GM18858 (cell line): ENCODE data around the gene AKAP11.
"Not testable (repeated sequence)": the region's sequence is repeated elsewhere in the genome, so short reads cannot be mapped to it uniquely, and the experiment has no call there.

ENCODE experiments used
- ATAC-seq: cut with Tn5 transposase; IDR thresholded peaks from one replicate; pipeline ENCODE4 v1.9.1; 2021; ENCODE audit not compliant: unreplicated experiment

AKAP11 gene, protein sequence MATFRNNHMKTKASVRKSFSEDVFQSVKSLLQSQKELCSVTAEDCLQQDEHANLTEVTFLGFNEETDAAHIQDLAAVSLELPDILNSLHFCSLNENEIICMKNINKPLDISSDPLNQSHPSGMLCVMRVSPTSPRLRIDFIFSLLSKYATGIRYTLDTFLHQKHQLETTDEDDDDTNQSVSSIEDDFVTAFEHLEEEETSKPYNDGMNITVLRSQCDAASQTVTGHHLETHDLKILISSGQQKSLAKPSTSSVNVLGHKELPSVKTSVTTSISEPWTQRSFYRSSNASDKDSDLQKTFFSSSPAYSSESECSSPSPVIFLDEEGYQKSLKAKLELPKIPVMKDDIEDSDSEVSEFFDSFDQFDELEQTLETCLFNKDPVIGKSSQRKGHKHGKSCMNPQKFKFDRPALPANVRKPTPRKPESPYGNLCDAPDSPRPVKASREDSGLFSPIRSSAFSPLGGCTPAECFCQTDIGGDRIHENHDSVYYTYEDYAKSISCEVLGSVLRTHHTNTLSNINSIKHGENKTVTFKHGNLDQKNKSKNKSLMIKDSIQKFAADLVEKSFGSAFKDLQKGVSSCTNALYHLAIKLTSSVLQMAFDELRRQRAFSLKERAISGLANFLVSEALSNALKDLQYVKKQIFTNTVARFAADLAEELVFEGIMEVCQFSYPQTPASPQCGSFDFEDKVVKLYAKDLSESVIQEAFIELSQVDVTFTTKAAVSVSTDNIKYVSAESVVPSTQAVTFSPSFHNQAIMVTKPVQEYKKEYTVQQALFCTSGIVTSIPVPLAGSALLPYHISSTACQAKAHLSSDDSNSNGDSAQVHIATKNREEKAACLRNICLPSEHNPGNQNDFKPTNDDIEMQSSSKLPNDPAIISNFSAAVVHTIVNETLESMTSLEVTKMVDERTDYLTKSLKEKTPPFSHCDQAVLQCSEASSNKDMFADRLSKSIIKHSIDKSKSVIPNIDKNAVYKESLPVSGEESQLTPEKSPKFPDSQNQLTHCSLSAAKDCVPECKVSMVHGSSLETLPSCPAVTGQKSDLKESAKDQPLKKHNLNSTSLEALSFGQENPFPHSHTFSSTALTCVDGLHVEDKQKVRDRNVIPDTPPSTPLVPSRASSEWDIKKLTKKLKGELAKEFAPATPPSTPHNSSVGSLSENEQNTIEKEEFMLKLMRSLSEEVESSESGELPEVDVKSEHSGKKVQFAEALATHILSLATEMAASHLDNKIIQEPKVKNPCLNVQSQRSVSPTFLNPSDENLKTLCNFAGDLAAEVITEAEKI (N-terminal part only)

DNA sequence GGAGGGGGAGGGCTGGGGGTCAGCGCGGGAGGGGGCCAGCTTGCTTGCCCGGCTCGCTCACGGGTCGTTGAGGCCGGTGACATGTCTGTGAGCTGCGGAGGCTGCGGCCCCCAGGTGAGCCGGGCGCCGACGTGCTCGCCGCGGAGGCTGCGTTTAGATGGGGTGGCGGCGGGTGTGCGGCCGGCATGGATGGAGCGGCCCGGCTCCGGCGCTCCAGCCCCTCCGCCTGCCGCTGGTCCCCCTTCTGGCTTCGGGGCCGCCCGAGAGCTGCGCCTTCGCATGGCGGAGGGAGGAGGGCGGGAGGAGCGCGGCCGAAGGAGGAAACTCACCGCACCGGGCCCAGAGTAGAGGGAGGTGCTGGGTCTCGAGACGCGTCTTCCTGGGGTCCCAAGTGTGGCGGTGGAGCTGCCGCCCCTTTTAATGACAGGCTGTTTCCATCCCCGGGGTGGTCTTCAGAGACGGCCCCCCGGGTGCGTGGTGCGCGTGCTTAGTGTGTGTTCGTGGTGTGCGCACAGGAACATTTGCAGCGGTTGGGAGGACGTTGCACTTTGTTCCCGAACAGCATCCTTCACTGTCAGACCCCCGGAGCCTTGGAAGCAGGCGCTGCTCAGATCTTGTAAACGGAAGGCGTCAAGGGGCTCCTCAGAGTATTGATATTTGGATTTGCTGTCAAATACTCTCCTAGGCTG, at the start of gene AKAP11:
AKAP11 (plus strand) TSS at position 38 of the 689 bp plus-strand sequence. CDS start 14,197 bp downstream, outside the sequence.
- ATAC-seq = peak; percentile 4

DNA sequence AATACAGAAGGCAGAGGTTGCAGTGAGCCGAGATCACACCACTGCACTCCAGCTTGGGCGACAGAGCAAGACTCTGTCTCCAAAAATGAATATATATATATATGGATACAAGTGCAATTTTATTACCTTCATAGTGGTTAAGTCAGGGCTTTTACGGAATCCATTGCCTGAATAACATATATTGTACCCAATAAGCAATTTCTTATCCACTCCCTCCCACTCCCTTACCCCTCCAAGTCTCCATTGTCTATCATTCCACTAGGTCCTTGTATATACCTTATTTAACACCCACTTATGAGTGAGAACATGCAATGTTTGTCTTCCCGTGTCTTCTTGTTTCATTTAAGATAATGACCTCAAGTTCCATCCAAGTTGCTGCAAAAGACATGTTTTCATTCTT, 48.3 kb upstream of the AKAP11 start:
- no peak for ATAC-seq

DNA sequence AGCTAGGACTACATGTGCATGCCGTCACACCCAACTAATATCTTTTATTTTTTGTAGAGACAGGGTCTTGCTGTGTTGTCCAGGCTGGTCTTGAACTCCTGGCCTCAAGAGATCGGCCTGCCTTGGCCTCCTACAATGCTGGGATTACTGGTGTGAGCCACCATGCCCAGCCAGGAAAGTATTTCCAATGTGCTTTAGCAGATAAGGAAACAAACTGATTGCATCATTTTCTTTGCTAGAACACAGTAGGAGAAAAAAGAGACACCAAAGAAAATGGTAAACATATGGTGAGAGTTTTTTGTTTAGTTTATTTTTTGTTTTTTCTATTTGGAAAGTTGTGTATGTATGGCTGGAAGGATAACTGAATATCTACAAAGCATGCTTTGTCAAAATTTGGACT, 46.9 kb upstream of the AKAP11 start:
- no peak for ATAC-seq

DNA sequence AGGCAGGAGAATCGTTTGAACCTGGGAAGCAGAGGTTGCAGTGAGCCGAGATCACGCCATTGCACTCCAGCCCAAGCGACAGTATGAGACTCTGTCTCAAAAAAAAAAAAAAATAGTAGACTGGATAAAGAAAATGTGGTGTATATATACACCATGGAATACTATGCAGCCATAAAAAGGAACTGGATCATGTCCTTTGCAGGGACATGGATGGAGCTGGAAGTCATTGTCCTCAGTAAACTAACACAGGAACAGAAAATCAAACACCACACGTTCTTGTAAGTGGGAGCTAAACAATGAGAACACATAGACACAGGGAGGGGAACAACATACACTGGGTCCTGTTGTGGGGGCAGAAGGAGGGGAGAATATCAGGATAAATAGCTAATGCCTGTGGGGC, 45.2 kb upstream of the AKAP11 start:
- not testable (repeated sequence) for ATAC-seq

DNA sequence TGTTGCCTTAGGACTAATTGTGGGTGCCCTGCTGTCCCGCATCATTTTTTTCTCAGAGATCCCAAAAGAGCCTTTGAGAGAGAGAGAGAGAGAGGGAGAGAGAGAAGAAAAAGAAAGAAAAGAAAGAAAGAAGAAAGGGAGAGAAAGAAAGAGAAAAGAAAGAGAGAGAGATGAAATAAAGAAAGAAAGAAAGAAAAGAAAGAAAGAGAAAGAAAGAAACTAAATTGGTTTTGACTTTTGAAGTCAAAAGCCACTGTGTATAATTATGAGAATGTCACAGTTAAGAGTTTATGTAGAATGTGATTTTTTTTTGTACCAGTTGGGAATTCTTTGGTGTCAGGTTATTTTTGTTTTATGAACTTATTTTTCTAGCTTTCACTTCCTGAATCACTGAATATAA, 43.4 kb upstream of the AKAP11 start:
- no peak for ATAC-seq

DNA sequence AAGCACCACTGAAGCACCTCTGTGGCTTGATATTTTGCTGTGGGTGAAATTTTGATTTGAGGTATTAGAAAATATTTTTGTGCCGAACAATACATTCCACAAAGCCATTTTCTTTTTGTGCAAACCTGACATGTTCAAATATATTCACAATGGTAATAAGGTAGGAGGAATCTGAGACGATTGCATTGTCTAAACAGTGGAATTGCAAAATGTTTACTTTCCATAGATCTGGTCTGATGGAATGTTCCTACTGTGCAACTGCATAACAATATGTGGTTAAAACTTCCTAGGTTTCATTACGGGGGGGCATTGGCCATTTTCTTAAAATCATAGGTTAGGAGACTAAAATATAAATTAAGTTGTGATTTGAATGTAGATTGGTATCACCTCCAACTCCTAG, 42.7 kb upstream of the AKAP11 start:
- no peak for ATAC-seq

DNA sequence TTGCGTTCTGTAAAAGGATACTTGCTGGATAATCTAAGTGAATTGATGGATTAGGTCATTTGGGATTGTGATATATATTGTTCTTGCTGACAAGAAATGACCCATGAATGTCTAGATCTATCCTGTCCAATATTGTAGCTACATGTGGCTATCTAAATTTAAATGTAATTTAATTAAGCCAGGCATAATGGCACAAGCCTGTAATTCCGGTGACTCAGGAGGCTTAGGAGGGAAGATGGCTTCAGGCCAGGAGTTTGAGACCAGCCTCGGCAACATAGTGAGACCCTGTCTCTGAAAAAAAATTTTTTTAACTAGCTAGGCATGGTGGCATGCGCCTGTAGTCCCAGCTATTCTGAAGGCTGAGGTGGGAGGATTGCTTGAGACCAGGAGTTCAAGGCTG, 39.3 kb upstream of the AKAP11 start:
- ATAC-seq = no peak

DNA sequence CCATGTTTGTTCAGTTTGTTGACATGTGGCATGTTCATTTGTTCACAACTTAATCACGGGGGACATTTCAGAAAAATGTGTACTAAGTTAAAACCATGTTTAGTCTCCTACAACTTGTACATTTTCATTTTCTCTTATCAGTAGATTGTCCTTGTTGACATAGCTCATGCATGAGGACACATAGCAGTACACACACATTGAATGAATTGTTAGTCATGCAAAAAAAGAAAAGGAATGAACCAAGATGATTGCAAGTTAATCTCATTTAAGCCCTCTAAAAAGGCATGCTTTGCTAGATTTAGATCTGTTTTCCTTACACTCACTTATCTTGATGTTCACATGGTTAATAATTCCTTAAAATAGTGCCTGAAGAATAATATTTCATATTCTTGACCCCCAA, 38.2 kb upstream of the AKAP11 start:
- no peak for ATAC-seq

DNA sequence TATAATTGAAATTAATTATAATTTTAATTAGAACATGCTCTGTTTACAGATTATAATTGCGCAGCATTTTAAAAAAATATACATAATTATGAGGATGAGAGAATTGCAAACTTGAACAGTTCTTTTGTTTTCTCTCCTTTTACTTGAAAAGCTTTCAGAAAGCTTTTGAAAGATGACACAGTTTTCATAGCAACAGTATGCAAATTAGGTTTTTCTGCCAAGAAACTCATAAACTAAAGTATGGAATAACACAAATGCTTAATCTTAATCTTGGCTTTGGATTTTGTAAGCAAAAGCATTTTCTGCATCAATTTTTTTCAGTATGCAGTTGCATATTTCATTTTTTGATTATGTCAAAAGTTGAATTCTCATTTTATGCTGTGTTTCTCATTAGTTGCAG, 32.8 kb upstream of the AKAP11 start:
- no peak for ATAC-seq

DNA sequence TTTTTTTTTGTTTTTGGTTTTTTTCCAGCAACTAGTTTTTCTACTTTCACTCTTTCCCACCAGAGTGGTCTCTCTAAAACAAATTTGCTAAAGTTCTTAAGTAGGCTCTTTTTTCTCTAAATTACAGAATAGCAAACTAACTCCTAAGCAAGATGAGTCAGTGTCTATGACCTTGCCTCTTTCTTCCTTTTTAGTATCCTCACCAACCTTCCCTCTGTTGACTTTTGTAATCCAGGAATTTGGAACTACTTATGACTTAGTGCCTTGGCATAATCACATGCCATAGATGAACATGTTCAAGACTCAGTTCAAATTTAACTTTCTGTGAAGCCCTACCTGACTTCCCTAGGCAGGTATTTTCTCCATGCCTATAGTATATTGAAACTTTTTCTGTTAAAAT, 32.3 kb upstream of the AKAP11 start:
- ATAC-seq = no peak

DNA sequence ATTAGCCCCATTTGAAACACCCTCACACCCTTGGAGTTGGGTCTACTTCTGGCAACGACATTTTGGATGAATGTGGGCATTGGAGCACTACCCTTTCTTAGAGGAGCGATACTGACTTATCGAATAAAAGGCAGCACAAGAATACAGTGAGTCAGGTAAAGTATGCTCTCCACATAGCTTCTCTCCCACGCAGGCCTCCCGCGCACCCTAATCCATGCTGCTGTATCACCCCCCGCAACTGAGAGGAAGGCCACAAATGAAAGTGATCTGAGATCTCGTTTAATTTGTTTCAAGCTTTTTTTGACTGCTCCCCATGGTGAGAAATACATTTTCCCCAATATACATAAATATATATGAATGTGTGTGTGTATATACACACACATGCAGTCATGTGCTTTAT, 25.4 kb upstream of the AKAP11 start:
- ATAC-seq = no peak

DNA sequence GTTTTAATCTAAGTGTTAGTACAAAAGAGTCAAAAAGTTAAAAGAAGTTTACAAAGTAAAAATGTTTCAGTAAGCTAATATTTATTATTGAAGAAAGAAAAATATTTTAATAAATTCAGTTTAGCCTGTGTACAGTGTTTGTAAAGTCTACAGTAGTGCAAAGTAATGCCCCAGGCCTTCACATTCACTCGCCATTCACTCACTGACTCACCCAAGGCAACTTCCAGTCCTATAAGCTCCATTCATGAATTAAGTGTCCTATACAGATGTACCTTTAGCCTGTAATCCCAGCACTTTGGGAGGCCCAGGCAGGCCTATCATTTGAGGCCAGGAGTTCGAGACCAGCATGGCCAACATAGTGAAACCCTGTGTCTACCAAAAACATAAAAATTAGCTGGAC, 24.1 kb upstream of the AKAP11 start:
- no peak for ATAC-seq

DNA sequence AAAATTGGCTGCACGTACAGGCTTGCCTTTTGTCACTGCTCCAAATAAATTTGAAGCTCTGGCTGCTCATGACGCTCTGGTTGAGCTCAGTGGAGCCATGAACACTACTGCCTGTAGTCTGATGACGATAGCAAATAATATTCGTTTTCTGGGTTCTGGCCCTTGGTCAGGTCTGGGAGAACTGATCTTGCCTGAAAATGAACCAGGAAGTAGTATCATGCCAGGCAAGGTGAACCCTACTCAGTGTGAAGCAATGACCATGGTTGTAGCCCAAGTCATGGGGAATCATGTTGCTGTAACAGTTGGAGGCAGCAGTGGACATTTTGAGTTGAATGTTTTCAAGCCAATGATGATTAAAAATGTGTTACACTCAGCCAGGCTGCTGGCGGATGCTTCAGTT, 16.1 kb upstream of the AKAP11 start:
- no peak for ATAC-seq

DNA sequence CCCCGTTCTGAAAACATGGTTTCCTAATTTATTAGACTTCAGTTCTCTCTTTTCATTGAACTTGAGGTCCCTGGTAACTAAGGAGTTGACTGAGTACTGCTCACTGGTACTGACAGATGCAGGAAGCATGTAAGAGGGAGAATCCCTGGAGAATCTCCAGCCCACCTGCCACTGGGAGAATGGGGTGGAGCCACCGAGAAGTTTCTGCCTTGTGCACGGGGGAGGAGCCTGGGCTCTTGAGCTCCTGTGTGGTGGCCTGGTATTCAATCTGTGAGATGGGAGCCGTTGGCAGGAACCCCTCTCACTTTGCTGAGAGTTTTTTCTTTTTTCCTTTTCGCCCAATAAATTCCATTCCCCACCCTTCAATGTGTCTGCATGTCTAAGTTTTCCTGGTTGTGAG, 13.2 kb upstream of the AKAP11 start:
- no peak for ATAC-seq

DNA sequence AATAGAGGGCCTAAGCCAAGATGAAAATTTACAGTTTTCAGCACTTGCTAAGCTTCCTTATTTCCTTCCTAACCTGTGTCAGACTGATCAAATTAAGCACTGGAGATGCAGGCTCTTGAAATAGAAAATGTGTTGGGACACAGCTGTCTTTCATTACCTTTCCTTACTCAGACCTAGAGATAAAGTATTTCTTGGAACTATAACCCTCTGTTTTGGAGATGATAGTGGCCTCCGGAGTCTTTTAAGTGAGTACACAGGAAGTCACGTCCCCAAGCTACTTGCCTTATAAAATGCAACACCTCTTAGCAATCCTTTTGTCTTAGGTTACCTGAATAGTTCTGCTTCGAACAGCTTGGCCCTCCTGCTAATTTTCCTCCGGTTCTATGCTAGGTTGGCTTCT, 12.4 kb upstream of the AKAP11 start:
- ATAC-seq = no peak

DNA sequence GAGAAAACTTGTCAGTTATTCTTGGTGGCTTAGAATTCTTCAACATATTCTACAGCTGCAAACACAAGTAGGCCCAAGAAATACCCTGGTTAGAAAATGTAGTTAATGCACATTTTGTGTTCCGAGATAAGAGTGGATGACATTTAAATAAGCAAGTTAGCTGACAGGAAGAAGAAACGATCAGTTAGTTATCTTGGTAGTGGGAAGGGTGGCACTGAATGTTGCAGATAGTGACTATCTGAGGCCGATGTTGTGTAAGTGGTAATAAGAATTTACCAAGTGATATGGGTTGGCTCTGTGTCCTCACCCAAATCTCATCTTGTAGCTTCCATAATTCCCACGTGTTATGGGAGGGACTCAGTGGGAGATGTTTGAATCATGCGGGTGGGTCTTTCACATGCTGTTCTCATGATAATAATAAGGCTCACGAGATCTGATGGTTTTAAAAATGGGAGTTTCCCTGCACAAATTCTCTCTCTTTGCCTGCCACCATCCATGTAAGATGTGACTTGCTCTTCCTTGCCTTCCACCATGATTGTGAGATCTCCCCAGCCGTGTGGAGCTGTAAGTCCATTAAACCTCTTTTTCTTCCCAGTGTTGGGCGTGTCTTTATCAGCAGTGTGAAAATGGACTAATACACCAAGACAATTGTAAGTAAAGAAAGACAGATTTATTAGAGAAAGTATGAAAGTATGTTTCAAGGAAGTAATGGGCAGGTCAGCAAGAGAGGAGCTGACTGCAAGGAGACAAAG, 10.9 kb upstream of the AKAP11 start:
- no peak for ATAC-seq

DNA sequence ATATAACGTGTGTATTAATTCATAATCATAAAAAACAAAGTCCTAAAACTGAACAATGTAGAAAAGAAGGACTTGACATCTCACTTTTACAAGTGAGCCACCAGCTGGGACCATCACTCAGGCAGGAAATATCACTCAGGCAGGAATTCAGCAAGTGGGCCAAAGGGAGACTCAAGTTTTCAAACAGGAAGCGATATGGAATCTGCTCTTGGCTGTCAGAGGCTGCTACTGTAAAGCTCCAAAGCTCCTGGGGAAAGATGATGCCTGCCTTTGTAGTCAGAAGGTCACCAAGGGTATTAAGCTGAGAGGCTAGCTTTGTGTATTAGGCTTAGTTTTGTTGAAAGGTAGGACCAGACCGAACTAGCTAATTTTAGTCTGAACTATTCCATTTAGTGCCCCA, 5.5 kb upstream of the AKAP11 start:
- no peak for ATAC-seq

DNA sequence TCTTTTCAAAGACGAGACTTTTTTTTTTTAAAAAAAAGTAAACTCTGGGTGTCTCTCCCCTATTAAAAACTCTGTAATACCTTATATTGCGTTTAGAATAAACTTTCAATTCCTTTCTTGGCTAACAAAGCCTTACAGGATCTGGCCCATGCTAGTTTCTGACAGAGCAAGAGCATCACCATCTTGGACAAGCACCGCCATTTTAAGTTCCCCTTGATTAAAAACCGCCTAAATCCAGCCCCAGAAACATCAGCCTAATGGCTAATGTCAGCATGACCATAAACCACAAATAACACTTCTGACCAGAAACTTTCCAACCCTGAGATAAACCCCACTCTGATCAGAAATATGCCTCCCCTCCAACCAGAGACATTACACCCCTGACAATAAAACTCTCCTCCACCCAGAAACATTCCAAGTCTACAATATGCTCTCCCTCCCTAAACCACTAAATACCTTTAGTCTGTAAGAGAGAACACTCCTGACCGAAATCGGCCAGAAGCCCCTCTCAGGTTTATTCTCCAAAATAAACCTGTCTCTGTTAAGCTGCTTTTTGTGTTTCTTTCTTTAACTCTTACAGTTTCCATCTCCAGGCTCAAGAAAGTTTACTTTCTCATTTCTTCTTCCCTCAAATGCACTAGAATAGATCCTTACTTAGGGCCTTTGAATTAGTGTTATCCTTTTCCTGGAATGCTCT, 1.6 kb upstream of the AKAP11 start:
- ATAC-seq = no peak

DNA sequence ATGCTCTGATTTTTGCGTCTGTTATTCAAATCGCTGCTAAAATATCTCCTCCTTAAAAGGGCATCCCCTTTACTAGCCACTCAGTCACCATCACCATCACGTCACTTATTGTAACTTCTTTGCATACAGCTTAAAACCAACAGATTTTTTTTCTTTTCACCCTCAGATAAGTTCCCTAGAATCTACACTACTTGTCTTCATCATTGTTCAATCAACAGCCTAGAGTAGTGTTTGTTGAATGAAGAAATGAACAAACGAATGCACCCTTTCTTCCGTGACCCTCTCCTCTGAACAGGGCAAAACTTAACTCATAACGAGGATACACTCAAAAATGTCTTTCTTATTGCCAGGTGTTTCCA, 1.1 kb upstream of the AKAP11 start:
- ATAC-seq = no peak
